ENCODE results near the gene GBP7. TPM values are rescaled to one million over a fixed set of nuclear protein-coding genes. Genes with fewer than 3 reads are reported as not detected.
A peak's percentile ranks its signal among the peaks of the same experiment; 100 is the strongest.

GBP7 gene
- total RNA-seq, 1 donor from 2014 or later, result not detected

DNA sequence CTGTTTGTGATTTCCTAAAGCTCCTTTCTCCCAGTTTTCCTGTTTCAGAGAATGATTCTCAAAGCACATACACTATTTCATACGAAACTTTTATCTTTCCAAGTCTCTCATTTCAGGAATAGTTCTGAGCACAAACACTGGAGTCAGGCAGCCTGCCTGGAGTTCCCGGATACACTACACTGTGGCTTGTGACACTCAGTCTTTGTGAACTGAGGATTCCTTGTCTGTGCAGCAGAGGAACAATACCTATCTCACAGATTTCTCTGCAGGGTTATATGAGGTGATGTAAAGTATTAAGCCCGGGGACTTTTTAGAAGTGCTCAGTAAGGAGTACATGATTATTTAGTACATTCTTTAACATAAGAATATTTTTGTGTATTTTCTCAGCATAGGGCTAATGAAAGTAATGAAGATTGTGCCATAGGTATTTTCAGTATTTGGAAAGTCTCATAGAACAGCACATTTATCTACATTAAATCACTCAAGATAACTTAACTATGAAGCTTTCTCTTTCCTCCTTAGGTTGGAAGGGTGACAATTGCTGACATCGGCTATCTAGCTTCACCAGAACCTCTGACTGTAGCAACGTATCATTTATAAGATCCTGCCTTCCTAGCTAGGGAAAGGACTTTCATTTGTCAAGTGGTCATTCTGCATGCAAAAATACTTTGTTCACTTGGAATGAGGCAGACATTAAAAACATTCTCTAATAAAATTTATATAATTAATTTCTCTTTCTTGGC, 62.8 kb downstream of the GBP7 start:
- DNase-seq, result no peak

GRCh38 chr1:89104687-89105086, 71.1 kb downstream of the GBP7 start:
- DNase-seq, result no peak

- DNase-seq, result no peak
These were observed 71.7 kb downstream of the GBP7 start for GRCh38 chr1:89104147-89104546.

DNA sequence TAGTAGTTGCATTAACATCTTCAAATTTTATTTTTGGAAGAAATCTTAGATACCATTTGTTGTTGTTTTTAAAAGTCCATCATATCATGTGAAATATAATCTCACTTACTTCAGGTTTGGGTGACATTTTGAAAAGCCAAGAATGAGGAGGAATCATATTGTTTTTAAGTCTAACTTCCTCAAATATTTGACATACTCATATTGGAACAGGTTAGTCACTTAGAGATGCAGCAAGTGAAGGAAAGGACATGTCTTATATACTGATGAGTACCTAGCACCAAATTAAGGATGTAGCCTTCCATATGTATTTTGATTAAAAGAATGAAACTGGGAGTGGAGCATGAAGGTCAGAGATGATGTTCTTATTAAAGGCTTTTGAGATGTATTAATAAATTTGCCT, 73.8 kb downstream of the GBP7 start:
- no peak for DNase-seq

DNA sequence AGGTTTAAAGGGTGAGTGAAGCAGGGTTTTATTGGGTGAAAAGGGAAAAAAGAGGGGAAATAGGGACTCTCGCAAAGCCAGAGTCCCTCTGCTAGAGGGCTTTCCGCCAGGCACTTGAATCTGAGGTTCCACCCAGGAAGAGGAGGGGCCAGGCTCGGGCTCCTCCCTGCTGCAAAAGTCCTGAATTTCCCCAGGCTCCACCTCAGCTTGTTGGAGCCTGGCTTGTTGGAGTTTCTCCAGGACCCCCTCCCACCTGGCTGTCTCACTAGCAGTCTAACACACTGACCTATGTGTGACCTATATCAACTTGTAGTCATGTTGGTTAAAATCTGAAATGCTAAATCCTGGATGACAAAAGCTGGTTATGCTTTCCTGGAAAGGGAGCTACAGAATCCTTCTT, 75.4 kb downstream of the GBP7 start:
- no peak for DNase-seq

- no peak for DNase-seq
These were observed 76.9 kb downstream of the GBP7 start for GRCh38 chr1:89098857-89099256.

DNA sequence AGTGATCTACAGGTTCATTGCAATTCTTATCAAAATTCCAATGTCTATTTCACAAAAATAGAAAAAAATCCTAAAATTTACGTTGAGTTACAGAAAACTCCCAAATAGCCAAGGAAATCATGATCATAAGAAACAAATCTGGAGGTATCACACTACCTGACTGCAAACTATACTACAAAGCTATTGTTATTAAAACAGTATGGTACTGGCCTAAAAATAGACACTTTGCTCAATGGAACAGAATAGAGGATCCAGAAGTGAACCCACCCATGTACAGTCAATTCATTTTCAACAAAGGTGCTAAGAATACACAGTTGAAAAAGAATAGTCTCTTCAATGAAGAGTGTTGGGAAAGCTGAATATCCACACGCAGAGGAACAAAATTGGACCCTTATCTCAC, 80.1 kb downstream of the GBP7 start:
- no peak for DNase-seq

DNA sequence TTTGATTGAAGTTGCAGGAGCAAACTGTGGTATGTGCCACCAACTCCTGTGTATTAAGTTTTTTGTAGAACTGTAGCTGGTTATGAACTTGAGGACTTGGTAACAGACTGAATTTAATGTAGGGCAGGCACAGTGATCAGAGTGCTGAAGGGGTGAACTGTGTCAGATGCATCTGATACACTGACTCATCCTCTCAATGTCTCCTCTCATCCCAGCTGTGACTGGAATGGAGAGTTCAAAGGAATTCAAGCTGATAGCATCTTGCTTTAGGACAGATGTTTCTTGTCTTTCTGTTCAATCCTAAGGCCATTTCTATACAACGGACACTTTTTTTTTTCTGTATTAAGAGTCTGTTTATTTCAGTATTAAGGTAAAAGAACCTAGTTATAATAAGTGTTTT, 85.8 kb downstream of the GBP7 start:
- DNase-seq, result no peak

GRCh38 chr1:89088572-89088971, 87.2 kb downstream of the GBP7 start:
- no peak for DNase-seq

DNA sequence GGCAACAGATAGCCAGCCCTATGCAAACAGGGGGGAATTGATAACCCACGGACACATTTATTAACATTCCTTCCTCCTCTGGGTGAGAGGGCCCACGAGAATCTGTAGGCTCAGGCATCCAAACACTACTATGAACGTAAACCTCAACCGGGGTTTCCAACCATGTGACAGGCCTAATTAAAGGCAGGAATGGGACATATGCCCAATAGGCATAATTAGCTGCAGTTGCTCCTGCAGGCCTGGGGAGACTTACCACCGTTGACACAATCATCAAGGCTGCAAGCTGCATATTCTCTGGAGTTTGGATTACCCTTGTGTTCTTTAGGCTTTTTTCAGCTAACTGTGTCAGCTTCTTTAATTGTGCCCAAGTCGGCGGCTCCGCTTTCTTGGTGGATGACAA, 88.6 kb downstream of the GBP7 start:
- DNase-seq, result no peak

- peak; percentile 73 for DNase-seq
These were observed 90.0 kb downstream of the GBP7 start for GRCh38 chr1:89085781-89086180.

Other genes starting within 250 kb of the GBP7 start
- 15.5 and 45.0 TPM in 2 replicates for gene KYAT3, start 183.4 kb downstream of the GBP7 start, total RNA-seq
- gene RBMXL1, start 183.4 kb downstream of the GBP7 start, total RNA-seq, result 10.0 and 14.3 TPM in 2 replicates
- 33.4 and 33.6 TPM in 2 replicates for gene GBP3, start 153.1 kb downstream of the GBP7 start, total RNA-seq
- 24.8 and 27.6 TPM in 2 replicates for gene GBP1, start 110.8 kb downstream of the GBP7 start, total RNA-seq
- 65.9 and 97.0 TPM in 2 replicates for gene GBP2, start 49.9 kb downstream of the GBP7 start, total RNA-seq
- gene GBP4, start 22.9 kb upstream of the GBP7 start, total RNA-seq, result 13.9 and 25.4 TPM in 2 replicates
- 0.09 and 0.17 TPM in 2 replicates for gene GBP5, start 96.9 kb upstream of the GBP7 start, total RNA-seq
- under 0.01 TPM in 1 of 2 replicates, not detected in the other for gene GBP6, start 188.1 kb upstream of the GBP7 start, total RNA-seq